GM10266 (cell line): Measurements from ENCODE around the gene CDKN2A.

ENCODE experiments used
- DNase-seq: peaks from one replicate; pipeline ENCODE4 v3.0.0; 2012; ENCODE audit errors: extremely low spot score
- CTCF ChIP-seq: IDR thresholded peaks from 2 replicates; pipeline ENCODE4 v1.5.1; 2012; ENCODE audit warnings: mild to moderate bottlenecking, low read depth; ENCODE audit not compliant: control insufficient read depth, insufficient read depth; ENCODE audit errors: missing control alignments

The CDKN2A gene

GRCh38 chr9:21995666-21996398, 1.6 kb upstream of the CDKN2A start:
- DNase-seq = no peak
- peak; percentile 41 for TF ChIP-seq CTCF

- TF ChIP-seq CTCF = no peak
- peak; percentile 91 for DNase-seq
These were observed 944 bp upstream of the CDKN2A start for GRCh38 chr9:21995006-21995665.

GRCh38 chr9:21994556-21995005, 389 bp upstream of the CDKN2A start, which contains the start of gene CDKN2B-AS1:
Gene CDKN2B-AS1 (plus strand): TSS chr9:21994791.
- peak; percentile 72 for DNase-seq
- peak; percentile 32 for TF ChIP-seq CTCF

GRCh38 chr9:21993007-21993406, 1.2 kb downstream of the CDKN2A start:
- DNase-seq = no peak
- no peak for TF ChIP-seq CTCF

- no peak for TF ChIP-seq CTCF
- DNase-seq = no peak
These were observed 2.9 kb downstream of the CDKN2A start for GRCh38 chr9:21991072-21991959.

- TF ChIP-seq CTCF = no peak
- no peak for DNase-seq
These were observed 4.6 kb downstream of the CDKN2A start for GRCh38 chr9:21989440-21990189.
